Body of pancreas (tissue), 4 donors: ENCODE measurements around the gene ZEB2.

Source experiments
- POLR2A ChIP-seq, 3 donors: fragments of 450-650 bp; IDR thresholded peaks; one replicate each; pipeline ENCODE4 v1.6.1; 2016; ENCODE audit warnings: antibody characterized with exemption in 3 of 3, mild to moderate bottlenecking in 2 of 3
- TF ChIP-seq, protein P1 (sequence below), 7 experiments: fragments of 450-650 bp in 4 of 7; fragments of 200-600 bp in 3 of 7; sonication (generic) in 3 of 7; IDR thresholded peaks; one replicate each; pipeline ENCODE4 v1.5.1; 2016 to 2019; ENCODE audit warnings: antibody characterized with exemption in 7 of 7

GRCh38 chr2:144508172-144508851 lies 11.6 kb downstream of the ZEB2 start:
- TF ChIP-seq, protein P1, sequence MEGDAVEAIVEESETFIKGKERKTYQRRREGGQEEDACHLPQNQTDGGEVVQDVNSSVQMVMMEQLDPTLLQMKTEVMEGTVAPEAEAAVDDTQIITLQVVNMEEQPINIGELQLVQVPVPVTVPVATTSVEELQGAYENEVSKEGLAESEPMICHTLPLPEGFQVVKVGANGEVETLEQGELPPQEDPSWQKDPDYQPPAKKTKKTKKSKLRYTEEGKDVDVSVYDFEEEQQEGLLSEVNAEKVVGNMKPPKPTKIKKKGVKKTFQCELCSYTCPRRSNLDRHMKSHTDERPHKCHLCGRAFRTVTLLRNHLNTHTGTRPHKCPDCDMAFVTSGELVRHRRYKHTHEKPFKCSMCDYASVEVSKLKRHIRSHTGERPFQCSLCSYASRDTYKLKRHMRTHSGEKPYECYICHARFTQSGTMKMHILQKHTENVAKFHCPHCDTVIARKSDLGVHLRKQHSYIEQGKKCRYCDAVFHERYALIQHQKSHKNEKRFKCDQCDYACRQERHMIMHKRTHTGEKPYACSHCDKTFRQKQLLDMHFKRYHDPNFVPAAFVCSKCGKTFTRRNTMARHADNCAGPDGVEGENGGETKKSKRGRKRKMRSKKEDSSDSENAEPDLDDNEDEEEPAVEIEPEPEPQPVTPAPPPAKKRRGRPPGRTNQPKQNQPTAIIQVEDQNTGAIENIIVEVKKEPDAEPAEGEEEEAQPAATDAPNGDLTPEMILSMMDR (IDR thresholded peaks at IDR 0.05) = no peak
- TF ChIP-seq POLR2A (IDR thresholded peaks at IDR 0.05) = no peak
